GM18867 (cell line): Measurements from ENCODE around the gene EPB42.
A peak's percentile ranks its signal among the peaks of the same experiment; 100 is the strongest.

Source experiments
- ATAC-seq: cut with Tn5 transposase; IDR thresholded peaks from one replicate; pipeline ENCODE4 v1.9.1; 2021; ENCODE audit warnings: mild to moderate bottlenecking, moderate library complexity; ENCODE audit not compliant: unreplicated experiment

The EPB42 gene

DNA sequence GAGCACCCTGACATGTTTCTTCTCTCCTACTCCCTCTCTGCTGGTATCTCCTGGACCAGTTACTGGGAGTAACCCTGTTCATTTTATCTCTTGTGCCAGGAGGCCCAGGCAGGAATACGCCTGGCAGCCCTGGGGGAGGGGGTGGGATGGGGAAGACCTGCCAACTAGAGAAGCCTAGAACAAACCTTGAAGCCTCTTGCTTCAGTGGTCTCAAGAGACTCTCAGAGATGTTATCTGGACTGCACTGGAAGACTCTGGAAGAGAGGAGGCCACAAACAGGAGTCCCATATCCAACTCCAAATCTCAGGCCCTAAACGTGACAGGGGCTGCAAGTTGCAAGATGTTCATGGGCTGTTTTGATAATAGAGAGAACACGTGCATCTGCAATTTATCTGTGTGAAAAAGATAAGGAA lies at the start of gene EPB42:
TSS of gene EPB42 (minus strand) at position 28 of the 413 bp plus-strand sequence. CDS start 193 bp downstream, outside the sequence.
- ATAC-seq = no peak

DNA sequence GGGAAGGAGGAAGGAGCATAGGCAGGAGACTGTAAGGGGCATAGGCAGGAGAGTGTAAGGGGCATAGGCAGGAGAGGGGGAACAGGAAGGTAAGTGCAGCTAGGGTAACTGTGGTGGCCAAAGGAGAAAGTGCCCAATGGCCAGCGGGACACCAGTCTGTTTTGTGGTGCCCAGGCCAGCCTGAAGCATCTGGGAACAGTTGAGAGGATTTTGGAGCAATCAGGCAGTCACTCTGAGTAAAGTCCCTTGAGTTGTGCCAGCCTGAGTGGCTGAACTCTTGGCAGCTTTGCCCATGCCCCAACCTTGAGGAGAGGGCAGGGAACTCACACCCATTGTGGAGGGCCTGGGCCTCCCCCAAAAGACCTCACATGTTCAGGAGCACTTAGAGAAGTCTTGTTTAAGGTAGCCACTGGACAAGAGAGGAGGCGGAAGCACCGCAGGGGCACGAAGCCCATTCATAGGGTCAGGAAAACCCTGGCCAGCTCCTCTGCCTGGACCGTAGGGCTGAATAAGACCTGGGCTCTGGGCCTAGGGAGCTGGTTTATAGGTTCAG lies 49.4 kb upstream of the EPB42 start:
- no peak for ATAC-seq

DNA sequence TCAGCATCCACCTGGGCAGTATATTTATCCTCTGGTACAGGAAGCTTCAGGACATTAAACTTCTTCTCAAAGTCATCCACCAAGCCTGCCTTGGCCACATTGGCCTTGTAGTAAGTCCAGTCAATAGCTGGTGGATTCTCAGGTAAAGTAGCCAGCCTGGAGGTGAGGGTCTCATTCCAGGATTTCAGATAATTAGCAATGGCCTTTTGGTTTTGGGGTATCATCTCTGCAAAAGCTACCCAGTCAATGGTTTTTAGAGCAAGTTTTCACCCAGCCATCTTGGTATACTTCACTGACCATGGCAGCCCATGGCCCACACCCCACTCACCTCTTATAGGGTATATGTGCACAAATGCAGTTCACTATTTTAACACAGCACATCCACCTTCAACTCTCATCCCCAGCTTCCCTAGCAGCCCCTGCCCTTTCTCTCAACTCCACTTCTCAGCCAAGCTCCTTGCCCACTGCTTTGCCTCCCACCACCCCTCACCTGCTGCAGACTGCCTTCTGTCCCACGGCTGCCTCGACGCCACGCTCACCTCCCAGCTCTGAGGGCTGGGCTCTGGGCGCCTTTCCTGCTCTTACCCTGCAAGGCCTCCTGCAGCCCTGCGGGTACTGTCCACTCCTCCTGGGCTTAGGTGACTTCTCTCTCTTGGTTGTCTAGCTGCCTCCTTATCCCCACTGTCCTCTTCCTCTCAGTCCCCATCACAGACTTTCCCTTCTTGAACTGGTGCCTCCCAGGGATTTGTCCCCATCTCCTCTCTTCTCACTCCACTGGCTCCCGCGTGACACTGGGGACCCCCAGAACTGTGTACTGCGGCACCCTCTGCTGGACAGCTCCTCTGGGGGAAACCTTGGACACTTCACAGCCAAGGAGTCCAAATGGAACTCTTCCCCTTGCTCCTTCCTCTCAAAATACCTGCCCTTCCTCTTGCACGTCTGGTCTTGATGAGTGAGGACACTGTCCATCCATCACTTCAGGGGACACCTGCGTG lies 47.6 kb upstream of the EPB42 start:
- no peak for ATAC-seq

DNA sequence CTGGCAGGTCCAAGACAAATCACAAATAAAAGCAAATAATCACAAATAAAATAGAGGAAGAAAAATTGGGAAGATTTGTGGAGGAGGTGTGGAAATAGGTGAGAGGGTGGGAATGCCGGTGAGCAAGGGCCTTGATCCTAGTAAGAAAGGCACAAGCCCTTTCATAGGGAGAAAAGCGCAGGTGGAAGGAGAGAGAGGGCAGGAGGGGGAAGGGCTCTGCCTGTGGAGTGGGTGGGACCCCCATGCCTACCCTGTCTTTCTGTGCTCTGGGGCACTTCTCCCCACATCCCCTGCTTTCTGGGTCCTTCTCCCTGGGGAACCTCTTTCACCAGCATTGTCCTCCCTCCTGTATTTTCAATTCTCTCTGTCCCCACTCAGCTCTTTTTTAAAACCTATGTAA lies 46.6 kb upstream of the EPB42 start:
- no peak for ATAC-seq

DNA sequence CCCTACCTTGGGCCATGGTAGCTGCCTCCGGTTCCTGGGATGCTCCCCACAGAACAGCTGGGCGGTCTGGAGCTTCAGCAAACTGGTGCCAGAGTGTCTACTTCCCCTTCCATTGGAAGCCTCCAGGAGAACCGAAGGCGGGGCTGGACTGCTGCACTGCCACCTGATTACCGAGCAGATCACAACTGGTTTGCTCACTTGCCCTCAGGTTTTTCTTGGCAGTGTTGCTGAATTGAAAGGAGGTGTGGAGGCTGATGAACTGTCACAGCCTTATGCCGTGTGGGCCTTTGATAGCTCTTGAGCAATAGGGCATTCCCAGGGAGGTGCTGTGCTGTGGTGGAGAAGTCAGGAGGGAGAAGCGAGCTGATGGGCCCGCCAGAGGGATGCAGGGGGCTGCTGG lies 46.0 kb upstream of the EPB42 start, which contains the start of gene TGM5:
TSS of gene TGM5 (minus strand) at position 95 of the 400 bp plus-strand sequence. CDS start at position 16, 79 bp downstream.
- no peak for ATAC-seq

DNA sequence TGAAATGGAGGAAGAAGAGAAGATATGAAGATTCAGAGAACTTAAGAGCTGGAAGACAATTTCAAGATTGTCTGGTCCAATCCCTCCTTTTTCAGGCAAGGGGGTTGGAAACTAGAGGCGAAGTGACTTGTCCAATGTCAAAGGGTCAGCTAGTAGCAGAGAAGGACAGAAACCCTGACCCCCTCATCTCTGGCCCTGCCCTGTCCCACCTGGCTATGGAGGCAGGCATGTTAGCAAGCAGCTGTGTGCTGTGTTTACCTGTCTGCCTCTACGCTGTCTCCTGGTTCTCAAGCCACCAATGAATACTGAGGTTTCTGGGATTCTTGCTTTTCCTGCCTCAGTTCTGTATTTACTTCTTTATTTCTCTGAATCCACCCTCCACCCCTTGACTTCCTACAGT lies 45.6 kb upstream of the EPB42 start:
- ATAC-seq = no peak

DNA sequence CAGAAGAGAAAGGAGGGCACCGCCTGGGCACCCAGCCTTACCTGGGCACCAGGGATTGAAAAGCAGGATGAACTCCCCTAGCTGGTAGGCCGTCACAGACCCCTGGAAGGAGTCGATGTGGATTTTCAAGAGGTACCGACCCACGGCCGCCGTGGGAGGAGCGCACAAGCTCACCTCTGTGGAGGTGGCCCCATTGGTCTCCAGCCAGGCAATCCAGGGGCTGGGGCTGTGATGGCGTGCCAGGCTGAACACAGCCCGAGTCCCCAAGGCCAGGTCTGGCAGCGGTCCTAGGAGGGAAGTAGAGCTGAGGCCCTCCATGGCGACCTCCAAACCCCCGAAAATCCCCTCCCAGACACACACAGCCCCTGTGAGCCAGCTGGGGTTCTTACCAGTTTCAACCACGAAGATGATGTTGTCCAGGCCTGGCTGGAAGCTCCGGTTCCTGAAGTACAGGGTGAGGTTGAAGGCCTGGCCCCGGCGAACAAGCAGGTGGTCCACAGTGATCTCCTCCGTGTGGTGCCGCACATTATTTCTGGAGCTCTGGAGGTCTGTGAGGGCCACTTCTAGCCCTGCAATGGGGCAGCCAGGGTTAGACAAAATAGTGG lies 39.3 kb upstream of the EPB42 start:
- ATAC-seq = no peak

DNA sequence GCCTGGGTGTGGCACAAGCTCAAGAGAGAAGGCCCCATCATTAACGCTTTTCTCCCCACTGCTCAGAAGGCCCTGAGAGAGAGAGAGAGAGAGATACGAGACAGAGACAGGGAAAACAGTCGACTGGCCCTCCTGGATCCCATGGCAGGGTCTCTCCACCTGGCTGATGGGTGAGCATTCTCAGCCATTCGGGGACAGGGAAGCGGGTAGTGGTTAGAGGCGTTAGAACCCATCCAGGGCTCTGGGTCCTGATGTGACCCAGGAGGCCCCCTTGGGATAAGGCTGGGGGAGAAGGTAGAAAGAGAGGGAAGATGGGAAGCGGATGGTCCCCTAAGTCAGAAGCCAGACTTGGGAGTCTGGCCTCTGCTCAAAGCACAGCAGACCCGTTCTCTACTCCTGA lies 38.0 kb upstream of the EPB42 start:
- no peak for ATAC-seq

DNA sequence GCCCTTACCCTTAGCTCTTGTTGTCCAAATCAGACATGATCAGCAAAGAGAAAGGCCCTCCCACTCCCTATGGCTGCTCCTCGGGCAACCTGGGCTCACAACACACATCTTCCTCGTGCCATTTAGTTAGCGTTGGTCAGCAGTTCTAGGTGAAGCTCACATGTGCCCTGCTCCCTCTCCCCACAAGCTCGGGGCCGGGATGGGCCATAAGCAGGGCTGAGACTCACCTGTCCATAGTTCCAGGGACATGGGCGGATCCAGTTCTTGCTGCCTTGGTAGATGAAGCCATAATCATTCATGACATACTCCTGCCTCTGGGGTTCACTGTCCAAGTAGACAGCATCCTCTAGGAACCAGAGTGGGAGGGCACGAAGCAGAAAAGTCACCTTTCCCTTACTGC lies 35.5 kb upstream of the EPB42 start:
- ATAC-seq = no peak

DNA sequence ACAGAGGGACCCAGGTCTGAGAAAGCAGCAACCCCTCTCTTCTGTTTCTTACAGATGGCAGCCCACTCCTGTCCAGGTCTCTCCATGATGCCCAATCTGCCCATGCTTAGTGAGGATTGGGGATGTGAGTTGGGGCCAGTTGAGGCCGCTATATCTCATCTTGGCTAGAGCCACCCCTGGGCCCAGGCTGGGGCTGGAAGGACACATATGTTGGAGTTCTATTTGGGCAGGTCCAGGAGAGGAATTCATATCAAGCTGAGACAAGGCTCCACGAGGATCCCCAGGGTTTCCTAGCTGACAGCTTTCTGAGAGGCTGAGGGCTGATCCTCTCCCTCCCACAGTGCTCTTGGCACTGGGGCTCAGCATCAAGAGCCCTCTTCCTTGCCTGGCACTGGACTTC lies 34.6 kb upstream of the EPB42 start:
- no peak for ATAC-seq

DNA sequence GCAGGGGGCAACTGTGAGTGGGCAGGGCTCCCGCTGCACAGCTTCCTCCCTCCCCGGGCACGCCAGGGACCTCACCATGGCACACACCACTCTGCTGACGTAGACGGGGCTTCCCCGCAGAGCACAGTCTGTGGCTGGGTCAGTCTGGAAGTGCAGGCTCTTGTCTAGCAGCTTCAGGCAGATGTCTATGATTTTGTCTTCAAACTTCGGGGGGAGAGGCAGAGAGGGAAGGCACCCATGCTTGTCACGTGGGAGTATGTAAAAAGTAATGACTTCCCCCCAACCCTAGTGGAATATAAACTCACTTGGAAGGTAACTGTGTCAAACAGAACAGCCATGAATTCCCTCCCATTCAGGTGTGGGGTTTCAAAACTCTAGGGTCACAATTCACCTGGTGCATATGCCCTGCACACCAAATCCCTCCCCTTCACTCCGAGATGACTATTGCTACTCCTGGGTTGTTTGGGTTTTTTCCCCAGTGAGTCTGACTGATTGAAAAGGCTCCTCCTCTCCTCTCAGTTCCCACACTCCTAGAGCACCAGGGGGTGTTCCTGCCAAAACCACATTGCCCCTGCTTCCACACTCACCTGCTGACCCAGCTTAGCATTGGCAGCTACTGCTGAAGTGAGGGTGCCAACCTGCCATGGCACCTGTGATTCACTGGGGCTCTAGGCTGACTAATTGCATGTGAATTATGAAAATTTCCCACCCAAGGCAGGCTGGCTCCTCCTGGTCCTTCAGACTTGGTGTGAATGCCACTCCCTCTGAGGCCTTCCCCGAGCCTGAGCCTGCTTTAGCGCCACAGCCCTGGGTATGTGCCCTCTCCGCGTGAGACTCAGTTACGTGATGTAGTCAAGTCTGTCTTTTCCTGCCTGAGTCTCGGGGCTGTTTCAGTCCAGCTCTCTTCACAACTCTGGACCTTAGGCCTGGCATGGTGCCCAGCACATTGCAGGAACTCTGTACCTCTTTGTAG lies 32.9 kb upstream of the EPB42 start:
- peak; percentile 40 for ATAC-seq

DNA sequence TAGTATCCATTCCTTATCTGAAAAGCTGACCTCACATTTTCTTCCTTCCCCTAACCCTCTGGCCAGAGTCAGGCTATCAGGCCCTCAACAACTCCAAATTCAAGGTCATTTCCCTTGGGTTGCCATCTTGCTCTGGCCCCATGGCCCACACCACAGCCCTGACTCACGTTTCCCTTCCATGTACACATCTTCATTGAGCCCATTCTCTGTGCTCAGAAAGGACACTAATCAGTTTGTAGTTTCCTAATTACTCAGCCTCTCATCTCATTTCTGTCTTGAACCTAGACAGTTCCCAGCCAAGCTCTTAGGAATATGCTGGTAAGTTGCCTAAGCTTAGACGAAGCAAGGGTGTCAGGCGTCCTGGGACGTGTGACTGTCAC lies 31.0 kb upstream of the EPB42 start:
- ATAC-seq = no peak

DNA sequence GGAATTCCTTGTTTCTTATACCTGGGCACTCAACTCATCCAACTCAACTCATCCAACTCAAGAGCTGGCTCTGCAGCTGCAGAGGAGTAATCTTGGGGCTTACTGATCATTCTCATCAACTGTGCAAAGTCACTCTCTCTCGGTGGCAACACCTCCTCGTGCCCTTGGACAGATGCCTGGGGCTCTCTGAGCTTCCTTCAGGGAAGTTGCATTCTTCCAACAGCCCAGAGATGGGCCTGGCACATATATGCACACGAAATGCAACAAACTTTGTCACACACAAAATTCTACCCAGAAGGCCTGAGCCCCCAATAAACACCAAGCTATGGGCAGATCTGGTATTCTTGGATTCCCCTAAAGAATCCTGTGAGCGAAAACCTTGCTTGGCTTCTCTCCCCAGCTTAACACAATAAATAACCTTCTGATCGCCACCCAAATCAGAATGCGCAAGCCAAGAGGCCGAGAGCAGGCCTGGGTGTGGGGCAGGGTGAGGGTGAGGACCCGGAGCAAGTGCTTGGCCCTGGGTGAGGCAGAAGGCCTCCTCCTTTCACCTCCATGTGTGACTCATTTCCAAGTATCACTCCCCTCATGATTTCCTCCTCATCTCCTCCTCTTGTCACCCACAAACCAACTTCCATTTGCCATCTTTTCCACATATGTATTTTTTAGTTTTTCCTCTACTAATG lies 30.5 kb upstream of the EPB42 start:
- no peak for ATAC-seq

DNA sequence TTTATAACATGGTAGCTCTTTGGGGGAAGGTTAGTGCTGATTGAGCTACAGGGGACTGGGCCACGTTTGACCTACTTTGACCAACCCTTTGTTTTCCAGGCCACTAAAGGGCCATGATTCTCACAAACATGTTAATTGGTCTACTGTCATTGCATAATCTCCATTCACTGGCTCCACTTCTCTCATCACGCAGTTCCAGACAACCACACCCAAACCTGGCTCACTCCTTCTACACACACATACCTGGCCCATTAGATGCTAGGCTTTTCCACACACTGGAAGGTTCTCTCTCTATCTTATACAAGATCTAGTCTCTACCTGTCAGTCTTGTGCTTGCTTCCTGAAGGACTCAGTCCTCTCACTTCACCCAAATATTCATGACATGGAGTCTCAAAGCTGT lies 30.0 kb upstream of the EPB42 start:
- ATAC-seq = no peak

DNA sequence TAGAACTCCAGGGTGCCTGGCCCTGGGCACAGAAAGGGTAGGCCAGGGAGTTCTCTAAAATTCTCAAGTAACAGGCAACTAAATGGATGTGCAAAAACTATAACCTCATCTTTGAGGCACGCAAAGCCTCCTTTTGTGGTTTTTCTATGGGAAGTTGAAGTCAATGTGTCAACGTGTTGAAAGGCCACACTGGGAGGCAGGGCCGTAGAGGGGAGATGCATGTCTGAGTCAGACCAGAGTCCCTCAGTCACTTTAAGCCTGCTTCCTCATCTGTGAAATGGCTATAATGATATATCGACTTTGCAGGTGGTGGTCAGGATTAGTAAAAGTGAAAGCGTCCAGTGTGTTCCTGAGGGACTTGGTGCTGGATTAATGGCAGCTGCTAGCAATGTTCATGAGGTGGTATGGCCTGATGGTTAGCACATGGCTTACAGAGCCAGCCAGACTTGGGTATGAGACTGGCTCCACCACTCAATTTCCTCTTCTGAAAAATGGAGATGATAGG lies 28.9 kb upstream of the EPB42 start:
- peak; percentile 46 for ATAC-seq

DNA sequence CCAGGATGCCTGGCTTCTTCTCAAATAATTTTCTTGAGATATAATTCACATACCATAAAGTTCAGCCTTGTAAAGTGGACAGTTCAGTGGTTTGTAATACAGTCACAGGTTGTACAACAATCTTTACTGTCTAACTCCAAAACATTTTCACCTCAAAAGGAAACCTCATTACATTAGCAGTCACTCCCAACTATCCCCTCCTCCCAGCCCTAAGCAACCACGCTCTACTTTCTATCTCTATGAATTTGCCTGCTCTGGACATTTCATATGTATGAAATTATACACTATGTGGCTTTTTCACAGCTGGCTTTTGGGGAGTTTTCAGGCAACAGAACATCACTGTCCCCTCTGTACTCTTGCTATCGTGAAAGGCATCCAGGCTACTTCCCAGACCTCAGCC lies 28.4 kb upstream of the EPB42 start:
- no peak for ATAC-seq

DNA sequence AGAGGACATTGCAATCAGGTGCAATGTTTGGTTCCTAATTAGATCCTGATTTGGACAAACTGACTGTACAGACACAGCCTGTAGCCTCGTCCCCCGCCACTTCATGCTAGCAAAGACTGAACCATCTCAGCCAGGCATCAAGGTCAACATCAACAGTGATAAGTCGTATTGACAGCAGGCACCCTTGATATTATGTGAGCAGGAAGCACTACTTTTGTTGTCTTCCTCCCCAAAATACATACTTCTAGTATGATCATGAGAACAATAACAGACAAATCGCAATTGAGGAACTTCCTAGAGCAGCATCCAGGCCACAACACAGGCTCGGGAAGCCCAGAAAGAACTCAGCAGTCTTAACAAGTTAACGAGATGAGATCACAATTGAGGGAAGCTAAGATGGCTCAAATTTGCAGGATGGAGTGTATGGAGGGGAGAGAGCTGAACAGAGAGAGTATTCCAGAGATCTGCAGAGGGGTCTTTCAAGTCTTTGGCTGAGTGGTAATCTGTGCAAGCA lies 25.5 kb upstream of the EPB42 start:
- ATAC-seq = no peak

DNA sequence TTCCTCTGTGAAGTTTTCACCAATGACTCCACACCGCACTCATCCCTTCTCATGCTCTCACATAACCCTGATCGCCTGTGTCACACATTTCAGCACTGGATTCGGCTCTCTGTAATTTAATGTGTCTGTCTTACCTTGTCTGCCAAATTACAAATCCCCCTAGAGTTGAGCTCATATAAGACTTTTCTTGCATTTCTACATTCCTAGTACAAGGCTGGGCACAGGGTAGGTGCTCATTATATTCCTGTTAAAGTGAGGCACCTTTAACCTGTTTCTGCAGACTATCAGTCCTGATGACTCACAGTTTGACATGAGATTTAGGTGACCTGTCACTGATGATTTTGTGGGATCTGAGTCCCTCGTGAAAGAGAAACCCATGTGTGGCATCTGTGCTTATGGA lies 23.3 kb upstream of the EPB42 start:
- no peak for ATAC-seq

DNA sequence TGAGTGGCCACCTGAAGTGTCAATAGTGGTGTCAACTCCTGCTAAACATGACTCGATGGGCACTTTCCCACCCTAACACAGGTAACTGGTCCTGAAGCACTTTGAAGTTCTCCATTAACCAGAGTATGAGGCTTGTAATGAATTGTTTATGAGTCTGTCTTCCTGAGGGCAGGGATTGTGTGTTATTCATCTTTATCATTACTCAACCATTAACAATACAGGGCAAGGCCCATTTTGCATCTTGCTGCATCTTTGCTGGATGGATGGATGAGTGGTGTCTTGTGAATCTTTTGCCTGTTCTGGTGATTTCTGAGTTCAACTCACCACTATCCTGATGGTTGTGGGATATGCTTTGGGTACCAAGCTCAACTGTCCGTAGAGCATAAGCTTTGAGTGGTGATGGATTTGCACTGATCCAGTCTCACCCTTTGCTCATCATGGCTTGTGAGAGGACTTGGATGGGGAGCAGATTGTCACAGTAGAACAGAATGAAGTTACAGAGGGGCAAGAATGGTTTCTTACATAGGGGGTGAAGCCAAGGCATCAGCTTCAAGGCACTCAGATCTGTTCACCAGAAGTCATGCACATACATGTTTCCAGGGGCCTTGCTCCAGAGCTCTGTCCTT lies 22.3 kb upstream of the EPB42 start:
- no peak for ATAC-seq
